ENCODE measurements around the gene FRZB.

Gene FRZB

DNA sequence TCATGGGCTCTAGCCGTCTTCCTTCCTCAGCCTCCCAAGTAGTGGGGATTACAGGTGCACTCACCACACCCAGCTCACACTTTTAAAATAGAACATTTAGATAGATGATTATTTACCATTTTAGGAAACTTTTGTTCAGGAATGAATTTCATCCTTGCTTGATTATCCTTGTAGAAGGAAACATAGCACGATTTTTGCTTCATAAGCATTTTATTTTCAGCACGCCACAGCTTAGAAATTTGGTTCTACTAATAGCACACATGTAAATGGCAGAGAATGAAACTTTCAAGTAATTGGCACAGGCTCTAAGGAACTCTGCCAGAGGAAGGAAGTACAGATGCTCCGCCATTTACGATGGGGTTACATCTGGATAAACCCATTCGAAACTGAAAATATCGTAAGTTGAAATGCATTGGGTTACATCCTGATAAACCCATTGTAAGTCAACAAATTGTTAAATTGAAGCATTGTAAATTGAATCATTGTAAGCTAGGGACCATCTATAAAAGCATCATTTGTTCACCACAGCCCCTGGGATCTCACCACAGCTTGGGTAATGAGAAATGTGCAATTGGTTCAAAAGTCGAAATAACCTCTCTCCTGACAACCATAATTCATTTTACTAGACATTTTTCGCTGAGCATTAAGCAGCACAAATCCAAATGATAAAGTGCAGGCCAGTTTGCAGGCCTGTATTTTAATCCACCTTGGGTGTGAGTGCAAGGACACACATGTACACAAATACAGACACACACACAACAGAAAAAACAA is 33.2 kb downstream of the FRZB start:
- DNase-seq = no peak

DNA sequence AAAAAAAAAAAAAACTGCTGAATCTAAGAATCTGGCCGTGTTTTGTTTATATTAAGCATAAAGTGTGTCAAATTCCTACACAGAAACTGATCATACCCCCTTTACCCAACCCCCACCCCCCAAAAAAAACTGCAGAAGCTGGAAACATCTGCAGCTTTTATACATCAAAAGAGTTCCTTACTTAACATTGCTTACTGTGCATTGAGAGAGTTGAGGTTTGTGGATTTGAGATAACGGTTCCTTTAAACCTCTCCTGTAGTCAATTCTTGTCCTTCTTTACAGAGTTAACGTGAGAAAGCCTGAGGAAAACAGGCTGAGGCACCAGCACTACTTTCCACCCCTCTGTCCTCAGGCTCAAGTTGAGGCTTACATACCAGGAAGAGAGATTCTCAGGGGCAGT is 34.5 kb downstream of the FRZB start:
- no peak for DNase-seq

DNA sequence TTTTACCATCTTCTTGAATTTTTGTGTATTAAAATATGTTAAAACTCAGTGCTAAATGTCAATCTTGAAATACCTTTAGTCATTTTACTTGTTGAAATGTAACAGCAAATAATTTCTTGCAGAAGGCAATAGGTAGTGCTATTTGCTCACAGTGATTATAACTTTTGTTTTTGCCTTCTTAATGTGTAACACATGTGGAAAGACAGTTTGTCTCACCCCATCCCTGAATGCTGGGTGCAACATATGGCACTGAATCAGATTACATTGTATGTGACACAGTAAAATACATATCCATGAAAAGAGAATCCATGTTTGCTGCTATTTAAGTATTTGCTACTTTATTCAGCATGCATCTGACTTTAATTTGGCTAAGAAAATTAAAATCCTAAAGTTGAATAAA is 35.3 kb downstream of the FRZB start:
- no peak for DNase-seq

DNA sequence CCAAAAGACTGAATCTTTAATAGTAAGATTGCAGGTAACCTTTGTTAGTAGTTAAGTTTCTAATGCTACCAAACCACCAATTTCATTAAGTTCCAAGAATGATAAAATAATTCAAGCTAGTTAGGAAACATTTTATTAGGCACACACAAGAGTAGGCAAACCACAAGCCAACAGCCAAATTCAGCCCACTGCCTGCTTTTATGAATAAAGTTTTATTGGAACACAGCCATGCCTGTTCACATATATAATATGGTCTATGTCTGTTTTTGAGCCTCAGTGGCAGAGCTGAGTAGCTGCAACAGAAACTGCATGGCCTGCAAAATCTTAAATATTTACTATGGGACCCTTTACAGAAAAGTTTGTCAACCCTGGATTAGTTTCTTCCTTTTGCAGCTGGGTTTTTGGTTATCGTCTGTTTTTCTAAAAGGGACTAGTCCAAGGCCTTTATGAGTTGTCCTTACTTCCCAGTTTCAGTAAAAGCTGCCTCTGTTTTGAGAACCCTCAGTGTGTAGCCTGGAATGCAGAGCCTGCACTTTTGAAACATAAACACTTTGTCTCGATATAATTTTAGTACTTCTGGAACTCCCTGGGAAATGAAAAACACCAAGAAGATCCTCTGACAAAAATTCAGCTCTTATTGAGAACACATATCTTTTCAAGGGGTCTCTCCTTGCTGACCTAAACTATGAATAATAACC is 39.1 kb downstream of the FRZB start:
- DNase-seq = no peak

DNA sequence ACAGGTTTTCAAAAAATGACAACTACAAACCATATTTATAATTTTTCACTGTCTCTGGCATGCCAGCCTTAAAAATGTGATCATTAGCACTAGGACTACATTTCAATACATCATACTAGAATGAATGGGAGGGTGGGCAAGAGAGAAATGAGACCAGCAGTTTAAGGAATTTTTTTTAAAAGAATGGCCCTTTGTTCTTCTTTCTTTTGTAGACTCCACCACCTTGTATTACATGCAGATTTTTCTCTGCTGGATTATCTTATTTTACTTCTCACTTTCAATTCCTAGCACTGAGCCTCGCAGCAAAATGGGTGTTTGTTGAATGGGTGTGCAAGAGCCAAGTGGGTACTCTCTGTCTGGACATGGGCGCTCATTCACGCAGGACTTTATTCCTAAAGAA is 39.9 kb downstream of the FRZB start:
- DNase-seq = no peak

DNA sequence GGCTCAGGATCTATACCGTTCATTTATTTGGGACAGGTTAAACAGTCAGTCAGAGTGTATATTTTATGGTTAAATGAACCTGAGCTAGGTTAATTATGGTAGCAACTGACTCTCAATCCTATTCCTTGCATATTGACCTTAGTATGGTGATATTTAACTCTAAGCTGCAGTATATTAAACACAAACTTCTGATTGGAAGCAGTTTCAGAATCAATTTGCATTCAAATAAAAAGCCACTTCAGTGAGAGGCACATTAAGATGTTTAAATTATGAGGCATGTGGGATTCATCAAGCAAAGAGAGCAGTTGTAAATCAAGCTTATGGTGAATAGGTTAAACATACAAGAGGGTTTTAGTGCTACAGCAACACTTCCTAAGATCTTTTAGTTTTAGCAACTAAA is 40.4 kb downstream of the FRZB start:
- DNase-seq = no peak

DNA sequence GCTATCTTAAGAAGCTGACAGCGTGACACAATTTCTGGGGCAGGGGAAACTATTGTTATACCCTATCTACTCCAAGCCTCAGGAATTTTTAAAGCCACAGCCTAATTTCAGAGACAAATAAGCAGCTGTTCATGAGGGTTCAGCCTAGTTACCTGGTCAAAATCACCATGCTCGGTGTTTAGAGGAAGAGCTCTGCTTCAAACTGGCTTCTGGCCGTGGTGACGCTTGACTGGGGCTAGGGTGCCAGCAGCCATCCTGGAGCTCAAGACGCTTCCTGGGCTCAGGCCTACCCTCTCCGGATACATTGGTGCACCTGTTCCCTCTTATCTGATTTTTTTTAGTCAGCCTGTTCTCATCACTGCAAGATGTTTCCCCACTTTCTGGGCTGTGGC is 41.7 kb downstream of the FRZB start:
- DNase-seq = no peak

DNA sequence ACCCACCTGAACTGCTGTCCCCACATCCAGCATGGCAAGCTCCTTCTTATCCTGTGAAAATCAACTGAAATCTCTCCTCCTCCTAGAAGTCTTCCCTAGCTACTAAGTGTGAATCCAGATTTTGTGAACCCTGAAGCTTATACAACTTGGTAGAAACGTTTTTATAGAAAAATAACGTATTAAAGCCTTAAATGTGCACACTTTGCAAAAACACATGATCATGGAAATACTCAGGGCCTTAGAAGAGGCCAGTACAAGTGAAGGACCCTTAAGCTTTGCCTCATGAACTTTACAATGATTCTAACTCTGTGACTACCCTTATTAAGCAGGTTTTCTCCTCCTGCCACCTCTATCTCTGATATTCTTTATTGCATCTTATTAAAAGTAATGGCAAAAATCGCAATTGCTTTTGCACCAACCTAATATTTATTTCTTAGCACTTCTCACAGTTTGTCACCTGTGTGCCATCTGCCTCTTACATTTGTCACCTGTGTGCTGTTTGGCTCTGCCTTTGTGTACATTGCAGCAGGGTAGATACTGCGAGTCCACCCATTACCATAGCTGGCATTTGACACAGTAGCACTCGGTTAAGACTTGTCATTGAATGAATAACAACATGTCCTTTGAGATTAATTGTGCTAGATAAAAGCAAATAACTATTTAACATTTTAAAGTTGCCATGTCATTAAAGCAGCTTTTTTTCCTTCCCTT is 42.2 kb downstream of the FRZB start:
- DNase-seq = no peak

DNA sequence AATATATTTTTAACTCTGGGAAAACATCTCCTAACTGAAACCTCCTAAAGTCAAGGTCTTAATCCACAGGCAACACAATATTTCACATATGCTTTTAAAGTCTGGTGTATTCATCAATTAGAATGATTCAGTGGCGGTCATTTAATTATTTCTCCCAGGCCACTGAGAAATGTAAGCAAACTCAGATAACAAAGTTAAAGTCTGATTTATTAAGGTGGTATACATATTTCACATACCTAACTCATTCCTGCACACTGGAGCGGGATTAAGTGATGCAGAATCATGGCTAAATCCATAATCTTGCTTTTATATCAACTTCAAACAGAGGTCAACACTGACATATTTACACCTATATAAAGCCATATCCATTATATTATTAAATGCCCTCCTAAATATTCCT is 43.7 kb downstream of the FRZB start:
- no peak for DNase-seq

DNA sequence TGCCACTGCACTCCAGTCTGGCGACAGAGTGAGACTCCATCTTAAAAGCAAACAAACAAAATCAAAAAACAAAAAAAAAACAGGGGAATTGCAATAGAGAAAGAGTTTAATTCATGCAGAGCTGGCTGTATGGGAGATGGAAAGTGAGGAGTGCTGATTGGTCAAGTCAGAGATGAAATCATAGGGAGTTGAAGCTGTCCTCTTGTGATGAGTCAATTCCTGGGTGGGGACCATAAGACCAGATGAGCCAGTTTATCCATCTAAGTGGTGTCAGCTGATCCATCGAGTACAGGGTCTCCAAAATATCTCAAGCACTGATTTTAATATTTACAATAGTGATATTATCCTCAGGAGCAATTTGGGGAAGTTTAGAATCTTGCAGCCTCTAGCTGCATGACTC is 45.3 kb downstream of the FRZB start:
- no peak for DNase-seq

DNA sequence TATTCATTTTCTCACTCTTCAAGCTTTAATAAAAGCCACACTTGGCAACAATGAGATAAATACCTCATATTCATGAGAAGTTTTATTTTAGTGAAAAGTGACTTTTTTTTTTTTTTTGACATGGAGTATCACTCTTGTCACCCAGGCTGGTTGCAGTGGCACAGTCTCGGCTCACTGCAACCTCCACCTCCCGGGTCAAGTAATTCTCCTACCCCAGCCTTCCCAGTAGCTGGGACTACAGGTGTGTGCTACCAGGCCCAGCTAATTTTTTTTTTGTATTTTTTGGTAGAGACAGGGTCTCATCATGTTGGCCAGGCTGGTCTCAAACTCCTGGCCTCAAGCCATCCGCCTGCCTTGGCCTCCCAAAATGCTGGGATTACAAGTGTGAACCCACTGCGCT is 47.0 kb downstream of the FRZB start:
- DNase-seq = no peak

DNA sequence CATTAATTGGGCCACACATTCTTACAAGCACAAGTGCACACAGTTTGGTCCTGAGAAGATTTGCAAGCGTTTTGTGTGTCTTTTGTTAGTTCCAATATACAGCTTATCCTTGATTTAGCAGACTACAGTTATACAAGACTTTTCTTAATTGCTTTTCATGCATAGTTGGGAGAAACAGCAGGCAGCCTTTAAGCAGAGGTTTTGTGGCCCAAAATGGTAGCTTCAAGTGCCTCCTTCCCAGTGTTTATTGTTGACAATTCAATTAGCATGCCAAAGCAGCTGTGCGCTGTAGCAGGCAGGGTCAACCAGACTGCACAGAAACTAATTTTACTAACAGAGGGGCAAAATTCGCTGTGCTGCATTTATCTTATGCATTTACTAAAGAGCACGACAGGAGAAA is 47.5 kb downstream of the FRZB start:
- no peak for DNase-seq

DNA sequence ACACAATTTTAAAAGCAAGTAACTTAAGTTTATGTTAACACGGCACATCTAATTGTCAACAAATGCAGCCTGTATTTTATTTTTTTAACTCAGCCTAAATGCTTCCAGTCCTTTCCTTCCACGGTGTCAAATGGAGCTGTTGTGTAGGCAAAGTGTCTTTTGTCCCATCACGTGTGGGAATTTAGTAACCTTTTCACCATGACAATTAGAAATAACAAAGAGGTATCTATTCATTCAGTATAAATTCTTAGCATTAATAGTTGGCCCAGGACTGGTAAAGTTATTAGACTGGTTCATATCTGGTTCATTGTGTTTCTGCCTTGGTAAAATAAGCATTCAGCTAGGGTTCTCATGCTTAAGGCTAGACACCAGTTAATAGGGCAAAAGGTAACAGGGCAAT is 47.9 kb downstream of the FRZB start:
- no peak for DNase-seq

DNA sequence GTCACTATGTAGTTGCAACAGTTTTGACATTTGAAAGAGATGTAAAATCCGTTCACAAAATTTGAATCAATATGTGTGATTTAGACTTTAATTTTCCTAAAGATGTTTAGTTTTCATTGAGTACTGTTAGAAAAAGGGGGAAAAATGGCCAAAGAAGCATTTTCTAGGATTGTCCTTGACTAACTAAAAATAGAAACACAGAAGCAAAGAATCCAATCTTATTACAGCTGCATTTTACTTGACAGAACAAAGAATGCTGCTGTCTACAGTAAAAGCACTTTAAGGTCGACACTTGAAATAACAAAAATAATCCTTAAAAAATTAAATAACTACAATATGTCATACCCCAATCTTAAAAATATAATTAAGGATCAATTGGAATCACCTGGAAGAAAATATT is 48.9 kb downstream of the FRZB start:
- DNase-seq = no peak

DNA sequence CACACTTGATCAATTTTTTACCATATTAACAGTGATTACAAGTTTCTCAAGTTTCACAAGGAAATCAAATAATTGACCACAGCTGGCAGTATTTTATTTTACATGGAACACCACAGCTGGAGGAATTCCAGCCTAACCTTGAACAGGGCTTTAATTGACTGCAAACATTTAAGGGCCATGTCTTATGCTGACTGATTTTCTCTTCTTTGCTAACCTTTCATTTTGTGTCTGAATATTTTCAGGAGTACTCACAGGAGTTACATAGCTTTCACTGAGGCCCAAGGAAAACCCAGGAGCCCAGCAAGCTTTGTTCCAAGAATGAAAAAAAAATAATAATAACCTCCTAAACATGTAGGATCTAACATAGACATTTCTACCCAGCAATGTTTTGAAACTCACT is 49.6 kb downstream of the FRZB start:
- DNase-seq = no peak

DNA sequence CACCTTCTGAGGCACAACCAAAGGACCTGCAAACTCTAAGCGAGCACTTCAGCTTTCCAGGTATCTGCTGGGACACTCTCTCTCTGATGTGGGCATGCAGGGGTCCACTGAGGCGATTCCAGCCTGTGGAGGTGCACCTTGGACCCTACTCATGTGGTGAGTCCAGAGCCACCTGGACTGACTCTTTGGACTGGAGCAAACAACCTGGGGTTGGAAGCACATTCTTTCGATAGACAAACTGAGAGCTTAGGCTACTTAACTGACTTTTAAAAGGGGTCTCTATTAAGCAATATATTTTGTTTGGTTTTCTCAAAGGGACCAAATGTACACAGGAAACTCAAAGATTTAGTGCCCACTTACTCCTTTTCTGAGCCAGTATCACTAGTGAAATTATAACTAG is 51.6 kb downstream of the FRZB start:
- no peak for DNase-seq

DNA sequence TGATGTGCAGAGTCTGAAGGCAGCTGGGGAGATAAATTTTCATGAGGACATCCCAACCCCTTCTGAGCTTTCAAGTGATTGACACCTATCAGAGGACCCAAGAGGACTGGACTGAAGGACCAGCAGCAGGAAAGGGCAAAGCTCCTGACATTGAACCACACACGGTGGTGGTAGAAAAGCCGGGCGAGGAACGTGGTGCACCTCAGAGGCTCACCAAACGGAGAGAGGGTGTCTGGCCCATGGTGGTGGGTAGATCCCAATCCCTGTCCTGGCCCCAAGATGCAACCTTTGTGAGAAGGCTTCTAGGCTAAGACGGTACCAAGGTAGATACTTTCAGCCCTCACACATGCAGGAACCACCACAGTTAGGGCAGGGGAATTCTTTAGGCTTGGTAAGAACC is 52.1 kb downstream of the FRZB start:
- no peak for DNase-seq

DNA sequence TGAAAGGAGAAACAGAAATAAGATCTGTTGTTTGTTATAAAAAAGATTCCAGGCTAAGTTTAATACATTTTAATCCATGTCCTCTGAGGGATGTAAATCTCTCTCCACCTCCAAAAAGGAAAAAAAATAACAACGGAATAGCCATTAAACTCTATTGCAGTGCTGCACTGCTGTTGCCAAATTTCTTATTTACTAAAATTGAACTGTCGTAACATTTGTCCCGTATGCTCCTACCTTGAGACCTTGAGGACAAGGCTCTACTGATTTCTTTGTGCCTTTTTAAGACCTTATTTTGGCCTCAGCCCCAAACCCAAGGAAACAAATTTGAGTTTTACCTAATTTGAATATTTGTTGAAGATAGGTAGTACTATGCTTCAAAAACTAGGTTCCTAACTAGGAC is 56.4 kb downstream of the FRZB start:
- no peak for DNase-seq

DNA sequence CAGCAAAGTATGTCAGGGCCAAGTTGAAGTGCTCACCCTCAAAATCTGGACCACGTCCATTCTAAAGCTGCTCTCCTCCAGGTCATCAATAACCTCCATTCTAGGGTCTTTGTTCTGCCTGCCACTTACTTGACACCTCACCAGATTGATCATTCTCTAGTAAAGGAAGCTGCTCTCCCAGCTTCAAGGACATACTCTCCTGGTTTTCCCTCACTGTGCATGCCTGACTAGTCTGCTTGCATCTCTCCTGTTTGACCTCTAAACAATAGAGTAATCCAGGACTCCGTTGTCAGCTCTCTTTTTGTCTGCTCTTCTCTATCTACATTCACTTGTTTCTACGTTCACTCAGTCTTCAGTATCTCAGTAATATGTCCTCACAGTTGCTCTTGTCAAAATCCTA is 59.1 kb downstream of the FRZB start:
- no peak for DNase-seq

DNA sequence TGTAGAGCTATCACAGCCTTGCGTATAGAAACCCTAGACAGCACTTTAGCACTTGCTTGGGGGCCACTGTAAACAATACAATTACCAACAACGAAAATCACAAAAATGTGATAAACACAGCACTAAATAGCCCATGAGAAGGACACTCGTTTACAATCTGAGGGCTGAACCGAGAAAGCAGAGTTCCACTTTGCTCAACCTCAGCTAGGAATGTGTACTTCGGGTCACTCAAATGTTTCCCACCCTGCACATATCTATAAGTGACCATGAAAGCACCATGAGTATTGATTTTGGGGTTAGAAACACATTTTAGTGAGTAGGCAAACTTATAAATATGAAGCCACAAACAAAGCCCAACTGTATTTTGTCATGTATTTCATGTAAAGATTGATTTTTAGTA is 62.3 kb downstream of the FRZB start:
- DNase-seq = no peak

DNA sequence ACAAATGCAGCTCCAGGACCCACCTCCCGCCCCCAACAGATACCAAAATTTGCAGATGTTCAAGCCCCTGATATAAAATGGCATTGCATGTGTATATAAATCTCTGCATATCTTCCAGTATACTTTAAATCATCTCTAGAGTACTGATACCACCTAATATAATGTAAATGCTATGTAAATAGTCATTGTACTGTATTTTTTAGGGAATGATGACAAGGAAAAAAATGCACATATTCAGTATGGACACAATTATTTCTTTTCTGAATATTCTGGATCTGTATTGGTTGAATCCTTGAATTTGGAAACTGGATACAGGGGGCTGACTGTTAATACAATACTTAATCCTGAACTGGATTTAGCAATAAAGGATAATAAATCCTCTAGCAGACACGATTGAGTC is 67.7 kb downstream of the FRZB start:
- no peak for DNase-seq

DNA sequence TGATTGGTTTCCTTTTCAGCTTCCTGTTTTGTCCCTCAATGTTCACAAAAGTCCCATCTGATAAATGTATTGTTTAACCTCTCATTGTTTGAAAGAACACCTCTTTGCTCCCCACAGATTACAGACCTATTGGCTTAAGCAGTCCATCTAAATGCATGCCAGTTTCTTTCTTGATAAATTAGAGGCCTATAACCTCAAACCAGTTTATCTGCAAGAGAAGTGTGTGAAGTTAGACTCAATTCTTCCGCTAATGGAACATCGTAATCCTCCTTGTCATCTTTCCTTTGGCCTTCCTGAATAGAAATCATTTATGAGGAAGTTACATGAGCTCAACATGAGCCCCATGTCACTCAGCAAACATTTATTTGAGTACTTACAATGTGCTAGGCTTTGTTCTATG is 74.0 kb downstream of the FRZB start:
- no peak for DNase-seq

DNA sequence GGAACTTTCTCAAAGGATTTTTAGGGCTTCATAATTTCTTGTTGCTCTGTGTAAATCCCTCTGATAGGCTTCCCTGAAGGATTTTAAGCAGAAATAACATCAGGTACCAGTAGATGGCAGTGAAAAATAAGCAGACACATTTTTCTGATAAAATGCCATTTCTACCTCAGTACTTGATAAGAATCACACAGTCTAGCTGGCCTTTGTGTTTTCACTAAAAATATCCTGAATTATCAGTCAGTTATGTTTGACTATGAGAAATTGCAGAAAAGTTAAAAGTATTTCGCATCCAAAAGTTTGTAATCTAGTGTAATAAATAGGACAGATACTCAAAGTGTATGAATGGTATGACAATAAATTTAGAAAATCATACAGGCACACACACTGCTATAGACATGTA is 81.7 kb downstream of the FRZB start:
- no peak for DNase-seq

DNA sequence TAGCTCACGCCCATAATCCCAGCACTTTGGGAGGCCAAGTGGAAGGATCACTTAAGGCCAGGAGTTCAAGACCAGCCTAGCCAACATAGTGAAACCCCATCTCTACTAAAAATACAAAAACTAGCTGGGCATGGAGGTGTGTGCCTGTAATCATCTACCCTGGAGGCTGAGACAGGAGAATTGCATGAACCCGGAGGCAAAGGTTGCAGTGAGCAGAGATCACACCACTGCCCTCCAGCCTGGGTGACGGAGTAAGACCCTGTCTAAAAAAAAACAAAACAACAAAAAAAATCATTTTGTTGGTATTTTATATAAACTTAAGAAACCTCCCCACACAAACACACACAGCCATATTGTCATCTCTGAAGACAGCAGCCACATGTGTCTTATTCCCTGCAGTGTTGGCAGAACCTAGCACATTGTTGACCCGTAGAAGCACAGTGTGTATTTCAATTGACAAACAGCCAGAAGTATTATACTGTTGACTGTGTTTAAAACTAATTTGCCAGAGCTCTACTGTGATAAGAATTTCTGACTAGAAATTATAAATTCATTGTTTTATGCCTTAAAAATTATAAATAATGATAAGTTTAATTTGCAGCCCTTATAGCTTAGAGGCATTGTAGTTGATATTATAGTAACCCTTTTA is 82.3 kb downstream of the FRZB start:
- no peak for DNase-seq
